Measurements from ENCODE around the gene MDGA2.

DNA sequence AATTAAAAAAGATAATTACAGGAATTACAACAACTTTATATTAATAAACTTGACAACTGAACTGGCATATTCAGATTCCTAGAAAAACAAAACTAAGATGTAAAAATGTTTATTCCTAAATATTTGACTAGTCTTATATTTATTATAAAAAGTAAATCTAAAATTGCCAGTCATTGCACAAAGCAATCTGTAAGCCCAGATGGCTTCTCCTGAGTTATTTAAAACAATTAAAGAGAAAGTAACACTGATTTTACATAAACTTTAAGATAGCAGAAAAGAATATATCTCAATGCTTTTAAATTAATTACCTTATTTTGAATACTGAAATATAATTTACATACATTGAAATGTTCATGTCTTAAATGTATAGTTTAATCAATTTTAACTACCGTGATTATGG lies 589.7 kb downstream of the MDGA2 start:
- TF ChIP-seq ZBTB7A (IDR thresholded peaks at IDR 0.05; ENCODE audit: low read depth) (no peak), TAF1 (IDR thresholded peaks at IDR 0.05; ENCODE audit: low read depth) (no peak), EP300 (IDR thresholded peaks at IDR 0.05; ENCODE audit: borderline replicate concordance) (no peak), RAD21 (IDR thresholded peaks at IDR 0.05; ENCODE audit: low read depth) (no peak), CEBPB (IDR thresholded peaks at IDR 0.05) (no peak), EGR1 (IDR thresholded peaks at IDR 0.05) (no peak), NFIC (IDR thresholded peaks at IDR 0.05) (no peak), CREB1 (IDR thresholded peaks at IDR 0.05; ENCODE audit: low read depth) (no peak), YY1 (IDR thresholded peaks at IDR 0.05; ENCODE audit: low read depth) (no peak), FOXM1 (IDR thresholded peaks at IDR 0.05; ENCODE audit: borderline replicate concordance, low read depth) (no peak), TEAD4 (IDR thresholded peaks at IDR 0.05) (no peak)
- TF ChIP-seq, protein P1, sequence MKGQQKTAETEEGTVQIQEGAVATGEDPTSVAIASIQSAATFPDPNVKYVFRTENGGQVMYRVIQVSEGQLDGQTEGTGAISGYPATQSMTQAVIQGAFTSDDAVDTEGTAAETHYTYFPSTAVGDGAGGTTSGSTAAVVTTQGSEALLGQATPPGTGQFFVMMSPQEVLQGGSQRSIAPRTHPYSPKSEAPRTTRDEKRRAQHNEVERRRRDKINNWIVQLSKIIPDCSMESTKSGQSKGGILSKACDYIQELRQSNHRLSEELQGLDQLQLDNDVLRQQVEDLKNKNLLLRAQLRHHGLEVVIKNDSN (IDR thresholded peaks at IDR 0.05): no peak
- TF ChIP-seq, protein P2, sequence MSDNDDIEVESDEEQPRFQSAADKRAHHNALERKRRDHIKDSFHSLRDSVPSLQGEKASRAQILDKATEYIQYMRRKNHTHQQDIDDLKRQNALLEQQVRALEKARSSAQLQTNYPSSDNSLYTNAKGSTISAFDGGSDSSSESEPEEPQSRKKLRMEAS (IDR thresholded peaks at IDR 0.05): no peak
- TF ChIP-seq, protein P3, sequence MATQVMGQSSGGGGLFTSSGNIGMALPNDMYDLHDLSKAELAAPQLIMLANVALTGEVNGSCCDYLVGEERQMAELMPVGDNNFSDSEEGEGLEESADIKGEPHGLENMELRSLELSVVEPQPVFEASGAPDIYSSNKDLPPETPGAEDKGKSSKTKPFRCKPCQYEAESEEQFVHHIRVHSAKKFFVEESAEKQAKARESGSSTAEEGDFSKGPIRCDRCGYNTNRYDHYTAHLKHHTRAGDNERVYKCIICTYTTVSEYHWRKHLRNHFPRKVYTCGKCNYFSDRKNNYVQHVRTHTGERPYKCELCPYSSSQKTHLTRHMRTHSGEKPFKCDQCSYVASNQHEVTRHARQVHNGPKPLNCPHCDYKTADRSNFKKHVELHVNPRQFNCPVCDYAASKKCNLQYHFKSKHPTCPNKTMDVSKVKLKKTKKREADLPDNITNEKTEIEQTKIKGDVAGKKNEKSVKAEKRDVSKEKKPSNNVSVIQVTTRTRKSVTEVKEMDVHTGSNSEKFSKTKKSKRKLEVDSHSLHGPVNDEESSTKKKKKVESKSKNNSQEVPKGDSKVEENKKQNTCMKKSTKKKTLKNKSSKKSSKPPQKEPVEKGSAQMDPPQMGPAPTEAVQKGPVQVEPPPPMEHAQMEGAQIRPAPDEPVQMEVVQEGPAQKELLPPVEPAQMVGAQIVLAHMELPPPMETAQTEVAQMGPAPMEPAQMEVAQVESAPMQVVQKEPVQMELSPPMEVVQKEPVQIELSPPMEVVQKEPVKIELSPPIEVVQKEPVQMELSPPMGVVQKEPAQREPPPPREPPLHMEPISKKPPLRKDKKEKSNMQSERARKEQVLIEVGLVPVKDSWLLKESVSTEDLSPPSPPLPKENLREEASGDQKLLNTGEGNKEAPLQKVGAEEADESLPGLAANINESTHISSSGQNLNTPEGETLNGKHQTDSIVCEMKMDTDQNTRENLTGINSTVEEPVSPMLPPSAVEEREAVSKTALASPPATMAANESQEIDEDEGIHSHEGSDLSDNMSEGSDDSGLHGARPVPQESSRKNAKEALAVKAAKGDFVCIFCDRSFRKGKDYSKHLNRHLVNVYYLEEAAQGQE (IDR thresholded peaks at IDR 0.05; ENCODE audit: low read depth): no peak
